ENCODE results near the gene SETBP1.

SETBP1 gene

DNA sequence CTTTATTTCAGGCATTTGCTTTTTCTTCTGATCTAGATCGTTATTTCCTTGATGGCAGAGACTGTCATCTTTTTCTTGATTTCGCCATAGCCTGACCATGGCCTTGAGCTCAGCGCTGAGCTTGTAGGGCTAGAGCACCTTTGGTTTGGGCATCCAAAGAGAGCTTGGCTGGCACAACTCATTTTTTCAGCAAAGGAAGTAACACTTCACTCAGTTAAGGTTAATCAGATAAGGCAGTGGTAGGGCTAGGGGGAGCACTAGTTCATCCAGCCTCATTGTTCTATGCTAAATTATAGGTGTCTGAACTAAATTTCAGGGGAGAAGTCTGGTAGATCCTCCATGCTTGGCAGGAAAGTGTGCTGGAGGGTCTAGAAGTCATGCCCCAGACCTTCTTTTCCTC is 125.0 kb downstream of the SETBP1 start:
- no peak for DNase-seq (ENCODE audit: low read depth)
- TF ChIP-seq CTCF (IDR thresholded peaks at IDR 0.05; ENCODE audit: insufficient read depth, low read depth, low read length, missing control alignments): no peak

DNA sequence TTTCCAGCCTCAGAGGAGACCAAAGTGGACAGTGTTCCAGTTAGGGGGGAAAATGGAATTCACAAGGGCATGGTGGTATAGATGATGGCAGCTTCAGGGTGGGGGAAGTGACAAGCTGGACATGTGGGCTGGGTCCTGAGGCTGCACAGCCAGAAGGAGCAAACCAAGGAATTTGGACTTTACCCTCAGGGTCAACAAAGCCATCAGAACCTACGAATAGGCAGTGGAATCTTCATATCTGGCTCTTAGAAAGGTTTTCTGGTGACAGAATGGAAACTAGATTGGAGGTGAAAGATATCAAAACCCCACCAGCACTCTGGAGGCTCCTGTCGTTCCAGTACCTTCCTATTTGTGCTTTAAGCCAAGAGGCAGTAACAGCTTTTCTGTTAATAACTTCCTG is 127.1 kb downstream of the SETBP1 start:
- no peak for TF ChIP-seq CTCF (IDR thresholded peaks at IDR 0.05; ENCODE audit: insufficient read depth, low read depth, low read length, missing control alignments)
- H3K4me3 ChIP-seq (ENCODE audit: low read depth, low read length): no peak overlapping the region
- DNase-seq (ENCODE audit: low read depth): no peak

More for the DNA sequence above, 125.0 kb downstream of the SETBP1 start:
- H3K4me3 ChIP-seq (ENCODE audit: low read depth, low read length): no peak overlapping the region

DNA sequence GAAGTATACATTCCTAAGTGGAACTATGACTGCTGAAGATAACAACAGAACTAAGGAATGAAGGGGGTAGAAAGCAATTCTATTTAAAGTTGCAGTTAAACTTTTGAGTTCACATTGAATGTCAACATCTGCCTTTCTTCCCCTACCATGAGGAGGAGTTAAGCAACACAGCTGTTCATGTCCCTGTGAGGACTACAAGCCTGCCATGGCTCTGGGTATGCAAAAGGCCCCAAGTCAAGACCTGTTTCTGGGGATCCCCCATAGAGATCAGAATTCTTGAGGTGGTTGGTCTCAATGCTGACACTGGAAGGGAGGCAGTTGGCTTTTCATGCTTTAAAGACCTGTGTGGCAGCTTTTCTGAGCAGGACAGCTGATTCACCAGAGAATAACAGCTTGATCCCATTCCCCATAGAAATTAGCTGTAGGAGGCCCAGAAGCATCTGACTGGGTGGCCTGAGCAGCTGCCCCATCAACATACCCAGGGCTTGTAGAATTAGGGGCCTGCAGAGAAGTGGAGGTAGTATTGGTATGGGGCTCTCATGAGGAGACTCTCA is 131.0 kb downstream of the SETBP1 start:
- no peak for TF ChIP-seq CTCF (IDR thresholded peaks at IDR 0.05; ENCODE audit: insufficient read depth, low read depth, low read length, missing control alignments)
- DNase-seq (ENCODE audit: low read depth): peak; percentile 14

DNA sequence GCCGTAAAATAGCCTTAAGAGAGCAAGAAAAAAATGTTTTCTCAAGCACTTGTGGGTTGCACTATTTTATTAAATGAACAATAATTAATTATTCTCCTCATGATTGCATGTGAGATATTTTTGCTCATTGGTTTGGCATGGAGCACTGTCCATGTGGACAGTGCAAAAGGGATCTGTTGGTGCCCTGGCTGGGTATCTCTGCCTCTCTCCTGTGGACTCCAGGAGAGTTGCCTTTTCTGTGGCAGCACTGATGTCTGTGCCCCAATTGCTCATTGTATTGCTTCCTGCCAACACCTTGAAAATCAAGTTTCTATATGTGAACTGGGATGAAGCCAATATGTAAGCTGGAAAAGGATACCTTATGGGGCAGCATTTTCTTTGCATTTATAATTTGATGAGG is 131.7 kb downstream of the SETBP1 start:
- no peak for TF ChIP-seq CTCF (IDR thresholded peaks at IDR 0.05; ENCODE audit: insufficient read depth, low read depth, low read length, missing control alignments)
- no peak for DNase-seq (ENCODE audit: low read depth)
- H3K4me3 ChIP-seq (ENCODE audit: low read depth, low read length): no peak overlapping the region

More for the DNA sequence above, 131.0 kb downstream of the SETBP1 start:
- H3K4me3 ChIP-seq (ENCODE audit: low read depth, low read length): no peak overlapping the region

- H3K4me3 ChIP-seq (ENCODE audit: low read depth, low read length): no peak overlapping the region
- no peak for TF ChIP-seq CTCF (IDR thresholded peaks at IDR 0.05; ENCODE audit: insufficient read depth, low read depth, low read length, missing control alignments)
- no peak for DNase-seq (ENCODE audit: low read depth)
Measured at GRCh38 chr18:44813586-44813985, 132.9 kb downstream of the SETBP1 start.

DNA sequence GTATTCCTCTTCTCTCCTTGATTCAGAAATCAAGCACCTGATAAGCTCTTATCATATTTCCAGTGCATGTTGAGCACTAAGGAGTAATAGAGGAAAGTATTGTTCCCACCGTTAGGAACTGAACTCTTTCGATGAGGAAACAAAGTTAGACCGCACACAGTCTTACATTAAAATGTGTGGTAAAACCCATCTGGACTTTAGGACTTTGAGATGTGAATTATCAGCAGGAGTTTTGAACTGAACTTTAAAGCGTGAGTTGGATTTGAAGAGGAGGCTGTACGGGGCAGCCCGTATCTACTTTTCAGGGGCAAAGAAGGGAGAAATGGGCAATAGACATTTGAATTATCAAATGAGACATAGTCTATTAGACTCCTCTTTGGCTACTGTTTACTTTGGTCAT is 134.4 kb downstream of the SETBP1 start:
- no peak for TF ChIP-seq CTCF (IDR thresholded peaks at IDR 0.05; ENCODE audit: insufficient read depth, low read depth, low read length, missing control alignments)
- no peak for DNase-seq (ENCODE audit: low read depth)
- no peak overlapping the region for H3K4me3 ChIP-seq (ENCODE audit: low read depth, low read length)

GRCh38 chr18:44816050-44816449 is 135.4 kb downstream of the SETBP1 start:
- no peak for DNase-seq (ENCODE audit: low read depth)
- TF ChIP-seq CTCF (IDR thresholded peaks at IDR 0.05; ENCODE audit: insufficient read depth, low read depth, low read length, missing control alignments): no peak
- no peak overlapping the region for H3K4me3 ChIP-seq (ENCODE audit: low read depth, low read length)
